WTC11 (cell line): ENCODE data around the gene TMEM183A. TPM values are rescaled to one million over a fixed set of nuclear protein-coding genes. Genes with fewer than 3 reads are reported as not detected.

ENCODE experiments used
- ATAC-seq: fragments of 200-7000 bp; cut with Tn5 transposase; 2 replicates; pipeline ENCODE4 v1.10.0; 2021; ENCODE audit warnings: mild to moderate bottlenecking, moderate library complexity
- CTCF ChIA-PET: fragments of 300-600 bp; sonication (Branson Sonifier 250); formaldehyde crosslinking; loops from one replicate; lab custom pipeline; 2021; ENCODE audit warnings: antibody characterized with exemption; lab: Charles Lee
- POLR2A ChIA-PET: fragments of 350-600 bp; sonication (Branson Sonifier 250); formaldehyde crosslinking; loops from one replicate; lab custom pipeline; 2021; ENCODE audit warnings: antibody characterized with exemption; lab: Charles Lee
- DNase-seq: peaks from one replicate; pipeline ENCODE4 v3.0.0; 2021; ENCODE audit warnings: low spot score
- H3K27ac Mint-ChIP-seq: 2 replicates; pipeline ENCODE4 v1.8.0; 2021; ENCODE audit warnings: mixed read lengths
- H3K27me3 Mint-ChIP-seq: 2 replicates; pipeline ENCODE4 v1.8.0; 2021; ENCODE audit warnings: low read depth, mild to moderate bottlenecking, moderate library complexity, mixed read lengths
- H3K36me3 Mint-ChIP-seq: 2 replicates; pipeline ENCODE4 v1.8.0; 2021; ENCODE audit warnings: mixed read lengths
- H3K4me1 Mint-ChIP-seq: 2 replicates; pipeline ENCODE4 v1.8.0; 2022; ENCODE audit warnings: mixed read lengths
- H3K4me3 Mint-ChIP-seq: 2 replicates; pipeline ENCODE4 v1.8.0; 2021; ENCODE audit warnings: mild to moderate bottlenecking, moderate library complexity, mixed read lengths
- H3K9me3 Mint-ChIP-seq: 2 replicates; pipeline ENCODE4 v1.8.0; 2021; ENCODE audit warnings: mixed read lengths
- ATF1 ChIP-seq: sonication (generic); formaldehyde crosslinking; IDR thresholded peaks from 2 replicates; pipeline ENCODE4 v1.8.1; 2023; ENCODE audit warnings: mild to moderate bottlenecking, moderate library complexity, missing genetic modification reagents
- CREM ChIP-seq: sonication (generic); formaldehyde crosslinking; IDR thresholded peaks from 2 replicates; pipeline ENCODE4 v1.8.1; 2022; ENCODE audit warnings: mild to moderate bottlenecking, missing genetic modification reagents, moderate library complexity
- EMX1 ChIP-seq: fragments of 250-450 bp; sonication (Bioruptor Pico); IDR thresholded peaks from 2 replicates; pipeline ENCODE4 v1.8.0; 2021; ENCODE audit warnings: mild to moderate bottlenecking
- RORB ChIP-seq: fragments of 250-450 bp; sonication (Bioruptor Pico); IDR thresholded peaks from 2 replicates; pipeline ENCODE4 v1.9.0; 2021; ENCODE audit warnings: mild to moderate bottlenecking
- SMAD3 ChIP-seq: sonication (generic); formaldehyde crosslinking; IDR thresholded peaks from 2 replicates; pipeline ENCODE4 v1.8.0; 2022; ENCODE audit warnings: missing genetic modification reagents, mild to moderate bottlenecking, borderline replicate concordance
- TCF7 ChIP-seq: sonication (generic); formaldehyde crosslinking; IDR thresholded peaks from 2 replicates; pipeline ENCODE4 v1.8.0; 2022; ENCODE audit warnings: mild to moderate bottlenecking, low read depth, missing genetic modification reagents, moderate library complexity
- ZNF317 ChIP-seq: sonication (generic); formaldehyde crosslinking; IDR thresholded peaks from 2 replicates; pipeline ENCODE4 v1.8.1; 2023; ENCODE audit warnings: low read depth, mild to moderate bottlenecking, moderate library complexity, missing genetic modification reagents, borderline replicate concordance
- ZNF416 ChIP-seq: fragments of 250-450 bp; sonication (Bioruptor Pico); IDR thresholded peaks from 2 replicates; pipeline ENCODE4 v1.9.0; 2021; ENCODE audit warnings: mild to moderate bottlenecking, inconsistent platforms
- ZNF423 ChIP-seq: fragments of 250-450 bp; sonication (Bioruptor Pico); IDR thresholded peaks from 2 replicates; pipeline ENCODE4 v2.1.2; 2022; ENCODE audit warnings: mild to moderate bottlenecking, moderate library complexity
- total RNA-seq: library from RNA; stranded (reverse); gene quantifications from 3 replicates; pipeline ENCODE4 v1.2.3, GENCODE V29; 2021
- TF ChIP-seq, protein P1 (sequence below): sonication (generic); formaldehyde crosslinking; IDR thresholded peaks from 2 replicates; pipeline ENCODE4 v1.8.1; 2022; ENCODE audit warnings: mild to moderate bottlenecking, moderate library complexity, missing genetic modification reagents
- TF ChIP-seq, protein P2 (sequence below): sonication (generic); formaldehyde crosslinking; IDR thresholded peaks from 2 replicates; pipeline ENCODE4 v1.8.1; 2022; ENCODE audit warnings: low read depth, missing genetic modification reagents, borderline replicate concordance
- TF ChIP-seq, protein P3 (sequence below): sonication (generic); formaldehyde crosslinking; IDR thresholded peaks from 2 replicates; pipeline ENCODE4 v1.8.1; 2023; ENCODE audit warnings: mild to moderate bottlenecking, missing genetic modification reagents, moderate library complexity
- TF ChIP-seq, protein P4 (sequence below): sonication (generic); formaldehyde crosslinking; IDR thresholded peaks from 2 replicates; pipeline ENCODE4 v1.8.0; 2022; ENCODE audit warnings: mild to moderate bottlenecking, missing genetic modification reagents
- TF ChIP-seq, protein P5 (sequence below): sonication (generic); formaldehyde crosslinking; IDR thresholded peaks from 2 replicates; pipeline ENCODE4 v1.8.0; 2022; ENCODE audit warnings: missing genetic modification reagents
- TF ChIP-seq, protein P6 (sequence below): sonication (generic); formaldehyde crosslinking; IDR thresholded peaks from 2 replicates; pipeline ENCODE4 v1.8.1; 2022; ENCODE audit warnings: missing genetic modification reagents, borderline replicate concordance
- TF ChIP-seq, protein P7 (sequence below): sonication (generic); formaldehyde crosslinking; IDR thresholded peaks from 2 replicates; pipeline ENCODE4 v1.8.0; 2023; ENCODE audit warnings: missing genetic modification reagents
- TF ChIP-seq, protein P8 (sequence below): sonication (generic); formaldehyde crosslinking; IDR thresholded peaks from 2 replicates; pipeline ENCODE4 v1.8.0; 2022; ENCODE audit warnings: mild to moderate bottlenecking, missing genetic modification reagents
- TF ChIP-seq, protein P9 (sequence below): sonication (generic); formaldehyde crosslinking; conservative IDR thresholded peaks from 2 replicates; pipeline ENCODE4 v1.8.1; 2022; ENCODE audit warnings: mild to moderate bottlenecking, missing genetic modification reagents

Gene TMEM183A
- total RNA-seq, 1 experiment from 2014 or later: 108 TPM

DNA sequence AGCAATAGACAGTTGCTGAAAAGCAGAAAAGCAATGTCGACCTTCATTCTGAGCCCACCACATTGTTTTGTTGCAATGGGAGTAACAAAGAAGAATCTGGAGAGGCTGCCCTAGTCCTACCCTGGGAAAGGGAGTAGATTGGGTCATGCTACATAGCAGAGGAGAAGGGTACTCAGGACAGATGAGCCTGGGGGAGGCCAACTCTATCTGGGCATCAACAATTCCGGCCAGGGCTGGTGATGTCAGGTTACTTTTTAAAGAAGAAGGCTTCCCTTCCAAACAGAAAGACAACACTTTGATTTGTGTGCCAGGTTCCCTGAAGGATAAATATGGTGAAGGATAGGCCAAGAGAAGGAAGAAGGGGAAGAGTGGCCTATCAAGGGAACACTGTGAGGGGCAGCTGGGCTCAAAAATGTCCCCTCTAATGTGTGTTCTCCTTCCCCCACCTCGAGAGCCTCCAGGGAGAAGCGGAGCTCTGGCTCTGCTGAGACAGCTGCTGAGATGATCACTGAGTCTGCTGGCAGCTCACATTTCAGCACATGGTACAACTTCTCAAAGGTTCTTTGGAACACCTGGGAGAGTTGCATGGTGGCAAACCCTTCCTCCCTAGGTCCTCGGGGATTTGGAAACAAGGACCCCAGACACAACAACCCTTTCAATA lies 45.8 kb upstream of the TMEM183A start (continued):
- TF ChIP-seq, protein P1, sequence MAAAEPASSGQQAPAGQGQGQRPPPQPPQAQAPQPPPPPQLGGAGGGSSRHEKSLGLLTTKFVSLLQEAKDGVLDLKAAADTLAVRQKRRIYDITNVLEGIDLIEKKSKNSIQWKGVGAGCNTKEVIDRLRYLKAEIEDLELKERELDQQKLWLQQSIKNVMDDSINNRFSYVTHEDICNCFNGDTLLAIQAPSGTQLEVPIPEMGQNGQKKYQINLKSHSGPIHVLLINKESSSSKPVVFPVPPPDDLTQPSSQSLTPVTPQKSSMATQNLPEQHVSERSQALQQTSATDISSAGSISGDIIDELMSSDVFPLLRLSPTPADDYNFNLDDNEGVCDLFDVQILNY: no peak
- TF ChIP-seq, protein P2, sequence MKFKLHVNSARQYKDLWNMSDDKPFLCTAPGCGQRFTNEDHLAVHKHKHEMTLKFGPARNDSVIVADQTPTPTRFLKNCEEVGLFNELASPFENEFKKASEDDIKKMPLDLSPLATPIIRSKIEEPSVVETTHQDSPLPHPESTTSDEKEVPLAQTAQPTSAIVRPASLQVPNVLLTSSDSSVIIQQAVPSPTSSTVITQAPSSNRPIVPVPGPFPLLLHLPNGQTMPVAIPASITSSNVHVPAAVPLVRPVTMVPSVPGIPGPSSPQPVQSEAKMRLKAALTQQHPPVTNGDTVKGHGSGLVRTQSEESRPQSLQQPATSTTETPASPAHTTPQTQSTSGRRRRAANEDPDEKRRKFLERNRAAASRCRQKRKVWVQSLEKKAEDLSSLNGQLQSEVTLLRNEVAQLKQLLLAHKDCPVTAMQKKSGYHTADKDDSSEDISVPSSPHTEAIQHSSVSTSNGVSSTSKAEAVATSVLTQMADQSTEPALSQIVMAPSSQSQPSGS (CRISPR knock-in tag): no peak
- no peak for TF ChIP-seq ZNF416 (CRISPR knock-in tag)

DNA sequence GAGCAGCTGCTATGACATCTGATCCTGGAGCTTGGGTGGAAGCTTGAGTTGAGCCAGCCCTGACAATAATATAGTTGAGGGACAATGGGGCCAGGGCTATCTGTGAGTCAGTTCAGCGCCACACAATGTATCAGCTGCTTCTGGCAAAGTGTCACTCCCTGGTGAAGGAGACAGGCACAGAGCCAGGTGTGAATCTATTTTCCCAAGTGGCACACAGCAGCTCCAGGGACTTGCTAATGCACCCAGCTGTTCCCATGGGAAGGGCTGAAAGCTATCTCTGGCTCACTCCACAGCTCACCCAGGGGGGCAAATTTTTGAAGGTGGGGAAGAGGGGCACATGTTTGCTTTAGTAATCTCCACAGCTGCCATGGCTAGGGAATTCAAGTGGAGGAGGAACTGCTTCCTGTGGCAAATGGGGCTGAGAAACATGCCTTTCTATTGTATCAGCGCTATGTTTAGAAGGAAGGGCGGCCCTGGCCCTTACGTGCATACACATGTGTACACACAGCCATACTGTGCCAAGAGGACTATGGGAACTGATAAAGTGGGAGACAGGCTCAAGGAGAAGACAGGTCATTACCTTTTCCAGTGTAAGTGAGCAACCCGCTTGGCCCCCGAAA lies 42.3 kb upstream of the TMEM183A start:
- no peak for DNase-seq
- no peak overlapping the region for H3K27ac Mint-ChIP-seq
- TF ChIP-seq, protein P3, sequence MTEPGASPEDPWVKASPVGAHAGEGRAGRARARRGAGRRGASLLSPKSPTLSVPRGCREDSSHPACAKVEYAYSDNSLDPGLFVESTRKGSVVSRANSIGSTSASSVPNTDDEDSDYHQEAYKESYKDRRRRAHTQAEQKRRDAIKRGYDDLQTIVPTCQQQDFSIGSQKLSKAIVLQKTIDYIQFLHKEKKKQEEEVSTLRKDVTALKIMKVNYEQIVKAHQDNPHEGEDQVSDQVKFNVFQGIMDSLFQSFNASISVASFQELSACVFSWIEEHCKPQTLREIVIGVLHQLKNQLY: no peak
- TF ChIP-seq RORB (CRISPR knock-in tag): no peak
- no peak for TF ChIP-seq CREM (CRISPR knock-in tag)
- no peak for TF ChIP-seq EMX1 (CRISPR knock-in tag)
- TF ChIP-seq ATF1 (CRISPR knock-in tag): no peak
- TF ChIP-seq, protein P4, sequence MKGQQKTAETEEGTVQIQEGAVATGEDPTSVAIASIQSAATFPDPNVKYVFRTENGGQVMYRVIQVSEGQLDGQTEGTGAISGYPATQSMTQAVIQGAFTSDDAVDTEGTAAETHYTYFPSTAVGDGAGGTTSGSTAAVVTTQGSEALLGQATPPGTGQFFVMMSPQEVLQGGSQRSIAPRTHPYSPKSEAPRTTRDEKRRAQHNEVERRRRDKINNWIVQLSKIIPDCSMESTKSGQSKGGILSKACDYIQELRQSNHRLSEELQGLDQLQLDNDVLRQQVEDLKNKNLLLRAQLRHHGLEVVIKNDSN (CRISPR knock-in tag): no peak
- TF ChIP-seq, protein P1: no peak
- TF ChIP-seq TCF7 (CRISPR knock-in tag): no peak
- TF ChIP-seq, protein P5, sequence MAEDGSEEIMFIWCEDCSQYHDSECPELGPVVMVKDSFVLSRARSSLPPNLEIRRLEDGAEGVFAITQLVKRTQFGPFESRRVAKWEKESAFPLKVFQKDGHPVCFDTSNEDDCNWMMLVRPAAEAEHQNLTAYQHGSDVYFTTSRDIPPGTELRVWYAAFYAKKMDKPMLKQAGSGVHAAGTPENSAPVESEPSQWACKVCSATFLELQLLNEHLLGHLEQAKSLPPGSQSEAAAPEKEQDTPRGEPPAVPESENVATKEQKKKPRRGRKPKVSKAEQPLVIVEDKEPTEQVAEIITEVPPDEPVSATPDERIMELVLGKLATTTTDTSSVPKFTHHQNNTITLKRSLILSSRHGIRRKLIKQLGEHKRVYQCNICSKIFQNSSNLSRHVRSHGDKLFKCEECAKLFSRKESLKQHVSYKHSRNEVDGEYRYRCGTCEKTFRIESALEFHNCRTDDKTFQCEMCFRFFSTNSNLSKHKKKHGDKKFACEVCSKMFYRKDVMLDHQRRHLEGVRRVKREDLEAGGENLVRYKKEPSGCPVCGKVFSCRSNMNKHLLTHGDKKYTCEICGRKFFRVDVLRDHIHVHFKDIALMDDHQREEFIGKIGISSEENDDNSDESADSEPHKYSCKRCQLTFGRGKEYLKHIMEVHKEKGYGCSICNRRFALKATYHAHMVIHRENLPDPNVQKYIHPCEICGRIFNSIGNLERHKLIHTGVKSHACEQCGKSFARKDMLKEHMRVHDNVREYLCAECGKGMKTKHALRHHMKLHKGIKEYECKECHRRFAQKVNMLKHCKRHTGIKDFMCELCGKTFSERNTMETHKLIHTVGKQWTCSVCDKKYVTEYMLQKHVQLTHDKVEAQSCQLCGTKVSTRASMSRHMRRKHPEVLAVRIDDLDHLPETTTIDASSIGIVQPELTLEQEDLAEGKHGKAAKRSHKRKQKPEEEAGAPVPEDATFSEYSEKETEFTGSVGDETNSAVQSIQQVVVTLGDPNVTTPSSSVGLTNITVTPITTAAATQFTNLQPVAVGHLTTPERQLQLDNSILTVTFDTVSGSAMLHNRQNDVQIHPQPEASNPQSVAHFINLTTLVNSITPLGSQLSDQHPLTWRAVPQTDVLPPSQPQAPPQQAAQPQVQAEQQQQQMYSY (CRISPR knock-in tag): no peak
- TF ChIP-seq, protein P6, sequence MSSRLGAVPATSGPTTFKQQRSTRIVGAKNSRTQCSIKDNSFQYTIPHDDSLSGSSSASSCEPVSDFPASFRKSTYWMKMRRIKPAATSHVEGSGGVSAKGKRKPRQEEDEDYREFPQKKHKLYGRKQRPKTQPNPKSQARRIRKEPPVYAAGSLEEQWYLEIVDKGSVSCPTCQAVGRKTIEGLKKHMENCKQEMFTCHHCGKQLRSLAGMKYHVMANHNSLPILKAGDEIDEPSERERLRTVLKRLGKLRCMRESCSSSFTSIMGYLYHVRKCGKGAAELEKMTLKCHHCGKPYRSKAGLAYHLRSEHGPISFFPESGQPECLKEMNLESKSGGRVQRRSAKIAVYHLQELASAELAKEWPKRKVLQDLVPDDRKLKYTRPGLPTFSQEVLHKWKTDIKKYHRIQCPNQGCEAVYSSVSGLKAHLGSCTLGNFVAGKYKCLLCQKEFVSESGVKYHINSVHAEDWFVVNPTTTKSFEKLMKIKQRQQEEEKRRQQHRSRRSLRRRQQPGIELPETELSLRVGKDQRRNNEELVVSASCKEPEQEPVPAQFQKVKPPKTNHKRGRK: no peak
- TF ChIP-seq, protein P7, sequence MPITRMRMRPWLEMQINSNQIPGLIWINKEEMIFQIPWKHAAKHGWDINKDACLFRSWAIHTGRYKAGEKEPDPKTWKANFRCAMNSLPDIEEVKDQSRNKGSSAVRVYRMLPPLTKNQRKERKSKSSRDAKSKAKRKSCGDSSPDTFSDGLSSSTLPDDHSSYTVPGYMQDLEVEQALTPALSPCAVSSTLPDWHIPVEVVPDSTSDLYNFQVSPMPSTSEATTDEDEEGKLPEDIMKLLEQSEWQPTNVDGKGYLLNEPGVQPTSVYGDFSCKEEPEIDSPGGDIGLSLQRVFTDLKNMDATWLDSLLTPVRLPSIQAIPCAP (CRISPR knock-in tag): no peak
- TF ChIP-seq, protein P8, sequence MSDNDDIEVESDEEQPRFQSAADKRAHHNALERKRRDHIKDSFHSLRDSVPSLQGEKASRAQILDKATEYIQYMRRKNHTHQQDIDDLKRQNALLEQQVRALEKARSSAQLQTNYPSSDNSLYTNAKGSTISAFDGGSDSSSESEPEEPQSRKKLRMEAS (CRISPR knock-in tag): no peak
- no peak for TF ChIP-seq ZNF423 (CRISPR knock-in tag)
- TF ChIP-seq, protein P9, sequence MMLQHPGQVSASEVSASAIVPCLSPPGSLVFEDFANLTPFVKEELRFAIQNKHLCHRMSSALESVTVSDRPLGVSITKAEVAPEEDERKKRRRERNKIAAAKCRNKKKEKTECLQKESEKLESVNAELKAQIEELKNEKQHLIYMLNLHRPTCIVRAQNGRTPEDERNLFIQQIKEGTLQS (CRISPR knock-in tag): no peak
- TF ChIP-seq ZNF317: no peak
- no peak for TF ChIP-seq SMAD3

More for the DNA sequence above, 42.3 kb upstream of the TMEM183A start:
- ChIA-PET POLR2A (no interaction called here), CTCF (no interaction called here)
- no peak for ATAC-seq
- peak overlapping the region; percentile 74; the same call in 1 of the 2 replicates for H3K4me3 Mint-ChIP-seq
- H3K27me3 Mint-ChIP-seq: peaks cover 17% of the 10 kb centered on the region
- H3K4me1 Mint-ChIP-seq: peaks cover 20% of the 10 kb centered on the region
- no peaks in the 10 kb centered on the region for H3K9me3 Mint-ChIP-seq
- H3K36me3 Mint-ChIP-seq: no peaks in the 10 kb centered on the region; the same call in 1 of the 2 replicates
